IMR-90 (cell line): Measurements from ENCODE around the gene ADGRV1. TPM values are rescaled to one million over a fixed set of nuclear protein-coding genes. Genes with fewer than 3 reads are reported as not detected.

ENCODE experiments used
- ATAC-seq: fragments of 200-7000 bp; cut with Tn5 transposase; 2 replicates; pipeline ENCODE4 v1.9.1; 2020; ENCODE audit warnings: low read depth, mild to moderate bottlenecking, moderate library complexity
- BruUV-seq: library from RNA; stranded (reverse); fragments of 400-500 nt; replicated peaks from 2 replicates; lab custom pipeline; 2021; lab: Mats Ljungman, UMichigan
- CTCF ChIA-PET: fragments of 300-600 bp; formaldehyde crosslinking; extraction: SDS; loops from one replicate; lab custom pipeline; 2021; ENCODE audit warnings: antibody characterized with exemption; lab: Yijun Ruan, JAX
- POLR2A ChIA-PET: fragments of 300-600 bp; sonication (Branson Sonifier 250); formaldehyde crosslinking; loops from one replicate; lab custom pipeline; 2022; ENCODE audit warnings: antibody characterized with exemption; ENCODE audit not compliant: unreplicated experiment; lab: Charles Lee
- DNase-seq: peaks from one replicate; pipeline ENCODE4 v3.0.0; 2013
- H2AFZ ChIP-seq: replicated peaks from 2 replicates; pipeline ENCODE3; 2013; ENCODE audit warnings: low read length, mild to moderate bottlenecking; ENCODE audit not compliant: poor library complexity
- H2AK5ac ChIP-seq: 2 replicates; pipeline ENCODE4 v1.6.1; 2013; ENCODE audit warnings: low read depth, low read length, inconsistent platforms
- H2AK9ac ChIP-seq: replicated peaks from 2 replicates; pipeline ENCODE3; 2013; ENCODE audit warnings: mild to moderate bottlenecking, low read depth, low read length, moderate library complexity; ENCODE audit not compliant: poor library complexity
- H2BK120ac ChIP-seq: 2 replicates; pipeline ENCODE4 v1.6.1; 2013; ENCODE audit warnings: low read depth, low read length, inconsistent platforms
- H2BK15ac ChIP-seq: 3 replicates; pipeline ENCODE4 v1.6.1; 2013; ENCODE audit warnings: low read depth, low read length, inconsistent platforms
- H2BK20ac ChIP-seq: 2 replicates; pipeline ENCODE4 v1.6.1; 2013; ENCODE audit warnings: low read depth, mild to moderate bottlenecking, inconsistent platforms, low read length, moderate library complexity
- H2BK5ac ChIP-seq: 2 replicates; pipeline ENCODE4 v1.6.1; 2013; ENCODE audit warnings: mild to moderate bottlenecking, low read depth, low read length, inconsistent platforms; ENCODE audit not compliant: poor library complexity, severe bottlenecking
- H3K14ac ChIP-seq: replicated peaks from 2 replicates; pipeline ENCODE4 v1.6.1; 2013; ENCODE audit warnings: low read depth, low read length, inconsistent platforms
- H3K18ac ChIP-seq: 2 replicates; pipeline ENCODE4 v1.6.1; 2013; ENCODE audit warnings: low read depth, low read length, control low read depth
- H3K23ac ChIP-seq: 2 replicates; pipeline ENCODE4 v1.6.1; 2013; ENCODE audit warnings: low read depth, low read length, inconsistent platforms
- H3K27ac ChIP-seq: 2 replicates; pipeline ENCODE4 v1.5.1; 2013; ENCODE audit warnings: mild to moderate bottlenecking, control low read depth, low read length; ENCODE audit not compliant: insufficient read depth
- H3K27me3 ChIP-seq: 2 replicates; pipeline ENCODE4 v1.6.1; 2013; ENCODE audit warnings: low read length; ENCODE audit not compliant: control insufficient read depth, insufficient read depth
- H3K36me3 ChIP-seq: 2 replicates; pipeline ENCODE4 v1.6.1; 2013; ENCODE audit warnings: low read length, mixed read lengths; ENCODE audit not compliant: control insufficient read depth, insufficient read depth
- H3K4ac ChIP-seq: 2 replicates; pipeline ENCODE4 v1.6.1; 2013; ENCODE audit warnings: low read depth, low read length, inconsistent platforms
- H3K4me1 ChIP-seq: 2 replicates; pipeline ENCODE4 v1.6.1; 2013; ENCODE audit warnings: low read length, mixed read lengths; ENCODE audit not compliant: control insufficient read depth, insufficient read depth
- H3K4me2 ChIP-seq: 2 replicates; pipeline ENCODE4 v1.6.1; 2013; ENCODE audit warnings: low read depth, mild to moderate bottlenecking, control low read depth, low read length, moderate library complexity
- H3K4me3 ChIP-seq: 2 replicates; pipeline ENCODE4 v1.5.1; 2013; ENCODE audit warnings: low read depth, mild to moderate bottlenecking, control low read depth, low read length, moderate library complexity; ENCODE audit not compliant: insufficient read depth
- H3K56ac ChIP-seq: 2 replicates; pipeline ENCODE4 v1.6.1; 2013; ENCODE audit warnings: low read length, inconsistent platforms; ENCODE audit not compliant: insufficient read depth; ENCODE audit errors: extremely low read depth
- H3K79me1 ChIP-seq, 2 experiments: 2 replicates each; pipeline ENCODE4 v1.6.1; 2013; ENCODE audit warnings: low read length in 2 of 2, inconsistent platforms in 1 of 2, low read depth in 1 of 2
- H3K9ac ChIP-seq: 2 replicates; pipeline ENCODE4 v1.6.1; 2013; ENCODE audit warnings: low read depth, low read length, control low read depth
- H3K9me1 ChIP-seq: 2 replicates; pipeline ENCODE4 v1.6.1; 2013; ENCODE audit warnings: low read length, inconsistent platforms; ENCODE audit not compliant: insufficient read depth
- H3K9me3 ChIP-seq: 2 replicates; pipeline ENCODE4 v1.6.1; 2013; ENCODE audit warnings: low read length; ENCODE audit not compliant: control insufficient read depth, insufficient read depth
- H4K20me1 ChIP-seq: 2 replicates; pipeline ENCODE4 v1.6.1; 2013; ENCODE audit warnings: low read length, inconsistent platforms; ENCODE audit not compliant: insufficient read depth
- H4K5ac ChIP-seq: 2 replicates; pipeline ENCODE4 v1.6.1; 2013; ENCODE audit warnings: mild to moderate bottlenecking, low read depth, low read length, control low read depth
- H4K8ac ChIP-seq, 2 experiments: 2 replicates each; pipeline ENCODE4 v1.6.1; 2013; ENCODE audit warnings: low read depth in 2 of 2, low read length in 2 of 2, control low read depth in 1 of 2, inconsistent platforms in 1 of 2
- H4K91ac ChIP-seq: 2 replicates; pipeline ENCODE4 v1.6.1; 2013; ENCODE audit warnings: low read depth, low read length, inconsistent platforms; ENCODE audit not compliant: insufficient read depth
- NFE2L2 ChIP-seq: fragments of 150-350 bp; IDR thresholded peaks from 2 replicates; pipeline ENCODE4 v1.6.1; 2016; ENCODE audit warnings: low read depth, mild to moderate bottlenecking, low read length
- RAD21 ChIP-seq: IDR thresholded peaks from 2 replicates; pipeline ENCODE4 v1.6.1; 2012; ENCODE audit warnings: low read length, improper control_type of control experiment
- RCOR1 ChIP-seq: IDR thresholded peaks from 2 replicates; pipeline ENCODE4 v1.6.1; 2012; ENCODE audit warnings: mild to moderate bottlenecking, low read length, improper control_type of control experiment; ENCODE audit not compliant: insufficient replicate concordance
- WGBS, 2 experiments: methylation state at CpG; one replicate each; pipeline versions ENCODE4 v1.1.5 to v1.1.7; 2013; ENCODE audit warnings: missing lambda C conversion rate in 2 of 2; ENCODE audit not compliant: insufficient read length in 1 of 2; ENCODE audit errors: extremely low coverage in 2 of 2; 5-methylcytosine and 5-hydroxymethylcytosine counted together
- dilution Hi-C: fragments of 300-500 bp; cut with HindIII; formaldehyde crosslinking; loops from one replicate; pipeline ENCODE4 v1.14.3; 2018; ENCODE audit warnings: low sequenced_read_pairs; ENCODE audit not compliant: unreplicated experiment
- in situ Hi-C: fragments of 300-500 bp; cut with MboI; formaldehyde crosslinking; loops from 3 replicates; pipeline ENCODE4 v1.14.3; 2019; ENCODE audit warnings: low sequenced_read_pairs, inconsistent platforms, mixed read lengths
- intact Hi-C: fragments of 100-400 bp; cut with micrococcal nuclease; formaldehyde crosslinking; loops from 2 replicates; pipeline ENCODE4 v1.10.0; 2022
- polyA plus RNA-seq, 3 experiments: library from polyadenylated mRNA; depleted of rRNA; stranded (reverse); fragments of >200 nt; gene quantifications; 2 replicates each; pipeline ENCODE4 v1.2.3, GENCODE V29; 2012; ENCODE audit warnings: low replicate concordance in 1 of 3
- total RNA-seq: library from RNA; depleted of rRNA; stranded (reverse); fragments of >200 nt; gene quantifications from 2 replicates; pipeline ENCODE4 v1.2.3, GENCODE V29; 2012

The ADGRV1 gene
- total and polyA plus RNA-seq, 2 of the 4 experiments (the other 2 are of a cell fraction): under 0.01 TPM; not detected in 1

DNA sequence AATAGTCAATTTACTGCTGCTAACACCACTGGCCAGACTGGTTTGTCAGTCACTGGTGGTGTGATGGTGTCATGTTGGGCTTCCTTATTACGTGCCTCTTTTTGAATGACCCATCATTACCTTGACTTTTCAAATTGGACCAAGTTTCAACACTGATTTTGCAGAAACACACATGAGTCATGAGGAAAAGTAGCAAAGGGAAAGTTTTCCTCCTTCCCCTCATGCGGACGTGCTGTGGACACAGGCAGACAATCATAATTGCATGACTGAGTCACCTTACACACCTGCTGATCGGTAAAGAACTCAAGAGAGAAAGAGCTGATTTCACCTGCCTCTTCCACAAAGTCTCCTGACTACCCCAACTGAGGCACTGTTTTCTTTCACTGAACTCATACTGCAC lies 500.0 kb downstream of the ADGRV1 start:
- no peak overlapping the region for H2AFZ ChIP-seq
- no peaks in the 10 kb centered on the region for H3K9me1 ChIP-seq
- no peak overlapping the region for H3K27ac ChIP-seq
- H4K5ac ChIP-seq: no peak overlapping the region
- intact Hi-C loops: no loop called here
- H2AK9ac ChIP-seq: no peak overlapping the region
- H3K9me3 ChIP-seq: no peaks in the 10 kb centered on the region
- no peak overlapping the region for H3K14ac ChIP-seq
- ATAC-seq (no peak), DNase-seq (no peak)
- H3K4me3 ChIP-seq: no peak overlapping the region
- H3K23ac ChIP-seq: no peak overlapping the region
- no peak overlapping the region for H3K4ac ChIP-seq
- H3K4me1 ChIP-seq: no peaks in the 10 kb centered on the region
- no peak overlapping the region for H2BK20ac ChIP-seq
- no peak overlapping the region for H2BK120ac ChIP-seq
- H3K27me3 ChIP-seq: peaks cover 6% of the 10 kb centered on the region
- no peak overlapping the region for H2BK15ac ChIP-seq
- no peaks in the 10 kb centered on the region for H3K36me3 ChIP-seq
- no peak overlapping the region for H2BK5ac ChIP-seq
- H3K18ac ChIP-seq: no peak overlapping the region
- no peak overlapping the region for H2AK5ac ChIP-seq
- no TSS peak for BruUV-seq
- ChIA-PET CTCF (no interaction called here), POLR2A (no interaction called here)
- H4K8ac ChIP-seq: no peak overlapping the region
- no peak overlapping the region for H4K91ac ChIP-seq
- no peak overlapping the region for H3K9ac ChIP-seq
- no peaks in the 10 kb centered on the region for H4K20me1 ChIP-seq
- no peaks in the 10 kb centered on the region for H3K79me1 ChIP-seq
- H3K4me2 ChIP-seq: no peak overlapping the region
- TF ChIP-seq NFE2L2 (no peak), RCOR1 (no peak), RAD21 (no peak)
- 70% methylated on average over 2 of the region's 4 CpGs; no CpG with 5 or more reads in 1 of the 2 experiments for WGBS, 2 experiments
- dilution Hi-C loops: no loop called here
- in situ Hi-C loops: no loop called here
- H3K56ac ChIP-seq: no peak overlapping the region
